Measurements from ENCODE around the gene HS3ST3A1.

The HS3ST3A1 gene

DNA sequence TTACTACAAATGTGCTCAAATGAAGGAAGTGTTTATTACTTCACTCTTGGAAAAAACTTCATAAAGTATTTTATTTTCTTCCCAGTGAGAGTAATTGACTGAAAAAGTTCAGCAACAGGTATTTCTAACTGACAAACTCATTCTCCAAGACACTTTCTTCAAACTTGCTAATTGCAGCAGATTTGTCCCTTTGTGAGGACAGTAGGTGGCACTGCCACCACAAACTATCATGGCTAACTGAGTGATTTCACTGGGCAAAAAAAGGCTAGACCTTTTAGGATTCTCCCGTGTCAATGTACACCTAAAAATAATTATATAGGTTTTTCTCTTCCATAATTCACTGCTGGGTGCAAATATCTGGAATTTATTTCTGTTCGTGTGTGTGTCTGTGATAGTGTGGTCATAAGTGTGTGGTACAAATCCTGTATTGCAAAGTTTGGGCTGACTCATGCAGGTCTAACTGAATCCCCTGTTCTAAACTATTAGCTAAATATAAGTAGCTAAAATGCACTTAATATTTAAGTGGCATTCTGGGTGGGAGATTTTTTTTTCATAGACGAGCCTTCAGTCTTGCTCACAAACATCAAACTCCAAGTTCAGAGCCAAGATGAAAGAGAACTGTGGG lies 3.9 kb downstream of the HS3ST3A1 start:
- DNase-seq: peak in 1 of 2 experiments; percentile 3

DNA sequence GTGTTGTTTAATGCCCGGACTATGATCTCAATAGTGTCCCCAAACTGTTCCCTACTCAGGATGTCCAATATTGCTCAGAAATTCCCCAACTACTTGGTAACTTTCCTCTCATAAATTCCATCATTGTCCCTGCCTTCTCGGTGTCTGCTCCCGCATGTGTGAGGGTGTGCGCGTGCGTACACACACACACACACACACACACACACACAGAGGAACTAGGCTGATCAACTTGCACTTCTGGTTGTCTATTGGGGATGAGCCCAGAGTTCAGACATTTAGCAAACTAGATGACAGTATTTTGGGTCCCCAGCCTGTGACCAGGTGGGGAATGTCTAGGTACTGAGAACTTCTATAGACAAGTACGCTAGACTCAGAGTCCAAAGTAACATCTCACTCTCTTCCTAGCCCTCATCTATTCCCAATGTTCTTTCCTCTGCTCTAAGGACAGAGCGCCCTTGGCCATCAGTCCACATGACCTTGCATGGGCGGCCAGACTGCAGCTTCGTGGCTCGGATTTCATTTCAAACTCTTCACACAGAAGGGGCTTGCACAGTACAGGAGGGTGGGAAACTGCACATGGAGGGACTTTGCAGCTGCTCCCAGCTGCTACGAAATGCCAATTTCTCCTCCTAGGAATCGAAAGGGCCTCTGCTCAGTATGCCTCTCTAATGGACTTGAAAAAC lies 5.3 kb downstream of the HS3ST3A1 start:
- no peak for DNase-seq

DNA sequence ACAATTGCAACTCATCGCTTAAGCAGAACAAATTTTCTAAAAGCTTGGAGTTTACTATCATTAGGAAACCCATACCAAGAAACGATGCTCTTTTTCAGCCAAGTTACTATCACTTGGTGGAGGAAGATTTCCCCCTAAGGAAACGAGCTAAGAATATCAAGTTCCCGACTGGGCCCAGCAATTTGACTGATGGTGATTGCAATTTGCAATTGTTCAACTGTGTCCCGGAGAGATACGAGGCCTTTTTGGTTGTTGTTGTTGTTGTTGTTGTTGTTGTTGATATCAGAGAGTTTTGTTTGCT lies 6.2 kb downstream of the HS3ST3A1 start:
- DNase-seq: no peak

DNA sequence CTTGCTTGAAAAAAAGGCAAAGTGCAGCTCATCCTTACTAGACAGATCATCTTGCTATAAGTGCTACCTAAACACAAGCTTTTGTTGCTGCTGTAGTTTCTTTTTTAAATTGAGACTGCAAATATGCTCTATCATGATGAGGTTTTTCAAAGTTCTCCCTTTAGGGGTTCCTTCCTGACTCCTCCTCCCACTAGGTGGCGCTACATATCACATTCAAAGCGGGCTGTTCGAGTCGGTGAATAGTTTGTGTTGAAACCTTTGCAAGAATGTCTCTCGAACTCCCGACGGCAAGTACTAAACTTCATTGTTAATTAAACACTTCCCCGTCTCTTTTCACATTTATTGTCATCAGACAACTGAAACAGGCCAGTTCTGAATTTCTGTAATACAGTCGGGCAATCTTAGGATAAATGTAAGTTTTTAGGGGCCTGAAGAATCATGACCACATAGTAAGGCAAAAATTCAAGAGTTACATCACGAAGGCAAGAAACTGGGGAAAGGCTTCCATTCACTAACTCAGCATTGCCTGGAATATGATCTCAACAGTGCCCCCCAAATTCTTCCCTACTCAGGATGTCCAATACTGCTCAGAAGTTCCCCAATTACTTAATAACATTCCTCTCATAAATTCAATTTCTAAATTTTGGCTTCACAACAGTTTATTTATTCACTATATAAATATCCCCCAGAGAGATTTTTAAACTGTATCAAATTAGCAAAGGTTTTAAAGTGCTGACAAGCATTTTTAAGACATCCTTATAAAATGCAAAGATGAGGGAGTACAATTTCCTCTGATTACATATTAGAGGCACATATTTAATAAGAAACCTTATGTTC lies 6.7 kb downstream of the HS3ST3A1 start:
- DNase-seq: peak; percentile 4 to 55

DNA sequence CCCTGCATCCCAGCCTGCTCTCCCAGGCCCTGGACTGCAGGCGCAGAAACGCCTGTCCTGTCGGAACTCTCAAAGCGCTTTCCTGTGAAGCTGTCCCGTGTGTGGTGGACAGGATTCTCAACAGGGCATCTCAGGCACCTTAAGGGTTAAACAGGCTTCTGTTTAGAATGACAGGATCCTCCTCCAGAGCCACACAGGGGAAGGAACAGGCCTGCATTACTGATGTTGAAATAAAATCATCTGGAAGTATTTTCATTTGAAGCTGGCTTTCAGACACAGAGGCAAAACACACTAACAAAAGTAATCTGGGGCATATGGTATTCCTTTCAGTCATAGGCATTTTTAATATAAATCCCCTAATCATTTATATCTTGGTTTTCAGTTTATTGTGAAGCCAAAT lies 7.4 kb downstream of the HS3ST3A1 start:
- no peak for DNase-seq

DNA sequence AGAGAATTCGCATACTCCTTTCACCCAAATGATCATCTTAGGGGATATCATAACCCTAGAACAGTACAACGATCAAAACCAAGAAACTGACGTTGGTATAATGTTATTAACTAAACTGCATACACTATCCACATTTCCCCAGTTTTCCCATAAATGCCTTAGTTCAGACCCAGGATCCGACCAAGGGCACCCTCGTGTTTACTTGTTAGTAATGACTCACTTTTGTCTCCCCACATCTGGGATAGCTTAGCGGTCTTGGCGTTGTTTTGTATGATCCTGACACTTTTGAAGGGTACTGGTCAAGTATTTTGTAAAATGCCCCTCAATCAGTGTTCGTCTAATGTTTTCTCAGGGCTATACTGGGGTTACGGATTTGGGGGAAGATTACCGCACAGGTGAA lies 8.0 kb downstream of the HS3ST3A1 start:
- no peak for DNase-seq

DNA sequence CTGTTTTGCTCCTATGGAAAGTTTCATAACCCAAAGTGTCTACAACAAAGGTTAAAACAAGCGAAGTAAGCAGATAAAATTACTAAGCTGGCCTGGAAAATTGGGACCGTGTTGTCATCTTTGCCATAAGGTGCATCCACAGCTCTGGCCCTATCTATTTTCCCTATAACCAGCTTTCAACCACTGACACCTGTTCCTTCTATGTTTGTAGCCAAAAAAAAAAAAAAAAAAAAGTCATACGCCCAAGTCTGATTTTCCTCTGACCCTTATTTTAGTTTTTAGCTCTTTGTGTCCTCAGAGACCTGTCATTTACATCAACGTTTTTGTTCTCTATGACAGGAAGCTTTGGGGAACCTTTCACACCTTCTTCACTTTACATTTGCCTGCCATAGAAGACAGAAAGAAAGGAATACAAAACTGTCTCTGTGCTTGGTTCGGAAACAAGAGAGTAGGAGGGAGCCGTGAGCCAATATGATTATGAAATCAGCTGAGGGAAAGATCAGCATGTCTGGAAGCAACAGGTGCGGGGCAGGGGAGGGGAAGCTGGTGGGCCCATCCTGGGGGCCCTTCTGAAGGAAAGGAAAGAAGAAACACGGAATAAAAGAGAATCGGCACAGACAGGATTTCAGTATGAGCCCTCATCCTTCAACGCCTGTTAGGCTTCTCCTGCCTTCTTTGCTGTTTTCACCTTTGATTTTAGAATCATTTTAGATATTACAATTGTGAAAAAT lies 8.5 kb downstream of the HS3ST3A1 start:
- no peak for DNase-seq

DNA sequence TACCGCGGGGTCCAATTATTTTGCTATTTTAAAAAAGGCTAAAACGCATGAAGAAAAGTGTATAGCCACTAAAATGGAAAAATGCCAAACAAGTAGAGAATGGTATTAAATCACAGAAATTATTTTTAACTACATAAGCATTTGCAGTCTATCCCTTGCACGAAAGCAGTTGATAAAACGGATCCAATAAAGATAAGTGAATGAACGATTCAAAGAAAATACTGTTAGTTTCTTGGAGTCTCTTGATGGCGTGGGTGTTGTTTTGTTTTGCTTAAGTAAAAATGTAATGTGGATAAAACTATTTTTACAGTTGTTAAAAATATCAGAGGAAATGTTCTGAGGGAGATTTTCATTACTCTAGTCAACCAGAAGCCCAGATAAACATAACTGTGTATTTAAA lies 9.3 kb downstream of the HS3ST3A1 start:
- no peak for DNase-seq

DNA sequence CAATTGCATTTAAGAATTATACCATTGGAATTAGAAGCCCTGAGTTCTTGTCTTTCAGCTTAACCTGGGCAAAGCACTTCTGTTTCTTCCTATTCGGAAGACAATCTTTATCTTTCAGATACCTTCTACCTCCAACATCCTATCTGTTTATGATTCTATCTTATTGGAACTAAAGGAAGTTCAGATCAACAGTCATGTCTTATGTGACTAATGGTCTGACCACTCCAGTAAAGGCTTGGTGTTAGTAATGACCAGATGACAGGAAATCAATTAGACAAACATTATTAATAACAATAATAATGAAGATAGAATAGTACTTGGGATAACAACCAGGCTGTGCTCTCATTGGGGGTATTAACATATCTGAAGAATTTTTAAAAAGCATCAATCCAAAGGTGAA lies 11.3 kb downstream of the HS3ST3A1 start:
- no peak for DNase-seq

DNA sequence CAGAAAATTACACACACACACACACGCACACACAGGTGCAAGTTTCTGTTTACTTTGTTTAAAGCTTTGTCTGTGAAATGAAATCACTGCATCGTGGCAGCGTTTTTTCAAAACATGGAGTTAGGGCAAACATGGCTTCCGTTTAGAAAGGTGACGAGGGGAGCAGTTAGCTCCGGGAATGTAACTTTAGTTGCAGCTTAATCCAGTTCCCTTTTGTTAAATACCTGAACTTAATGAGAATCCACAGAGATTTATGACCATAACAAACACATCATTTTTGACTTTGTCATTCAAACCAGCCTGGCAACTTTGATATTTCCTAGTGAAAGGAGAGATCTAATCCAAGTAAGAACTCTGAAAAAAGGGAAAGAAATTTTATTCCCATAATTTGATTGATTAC lies 12.1 kb downstream of the HS3ST3A1 start:
- no peak for DNase-seq

DNA sequence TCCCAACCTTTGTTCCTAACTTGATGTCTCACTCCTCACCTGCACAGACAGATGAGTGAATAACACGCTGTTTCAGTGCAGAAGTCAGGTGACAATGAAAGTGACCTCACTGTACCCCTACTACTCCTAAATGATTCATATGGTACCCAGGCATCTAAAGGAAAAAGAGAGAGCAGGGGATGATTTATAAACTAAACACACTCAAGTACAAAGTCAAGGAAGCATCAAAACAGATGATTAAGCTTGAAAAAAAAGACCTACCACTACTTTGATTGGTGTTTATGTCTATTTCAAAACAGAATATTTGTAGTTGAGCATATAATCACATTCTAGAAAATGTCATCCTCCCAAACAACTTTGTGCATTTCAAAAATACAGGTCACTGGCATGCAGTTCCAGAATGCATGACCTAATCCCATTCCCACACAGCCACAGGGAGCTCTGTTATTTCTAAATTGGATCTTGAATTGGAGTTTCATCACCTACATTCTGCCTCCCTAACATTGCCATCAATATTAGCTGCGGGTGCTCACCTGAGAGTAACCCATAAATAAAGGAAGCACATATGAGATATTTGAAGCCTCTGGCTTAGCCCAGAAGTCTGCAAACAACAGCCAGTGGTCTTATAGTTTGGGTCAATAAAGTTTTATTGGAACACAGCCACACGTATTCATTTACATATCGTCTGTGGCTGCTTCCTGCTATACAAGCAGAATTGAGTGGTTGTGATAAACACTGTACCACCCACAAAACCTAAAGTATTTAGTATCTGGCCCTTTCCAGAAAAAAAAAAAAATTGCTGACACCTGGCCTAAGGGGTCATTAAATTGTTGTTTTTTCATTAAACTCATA lies 14.0 kb downstream of the HS3ST3A1 start:
- no peak for DNase-seq

DNA sequence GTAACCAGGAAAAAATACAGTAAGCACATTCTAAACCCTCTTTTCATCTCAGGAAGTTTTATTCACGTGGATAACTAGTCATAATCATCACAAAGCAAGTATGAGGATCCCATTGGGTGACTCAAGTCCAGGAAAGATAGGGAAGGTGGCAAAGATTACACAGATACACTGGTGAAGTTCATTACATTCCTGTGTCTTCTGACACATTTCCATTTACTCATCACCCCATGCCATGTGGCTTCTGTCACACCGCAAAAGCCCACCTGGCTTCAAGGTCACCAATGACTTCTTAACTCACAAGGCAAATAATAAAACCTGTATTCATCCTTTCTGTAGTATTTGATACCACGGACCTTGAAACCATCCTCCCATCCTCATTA lies 17.0 kb downstream of the HS3ST3A1 start:
- DNase-seq: no peak

DNA sequence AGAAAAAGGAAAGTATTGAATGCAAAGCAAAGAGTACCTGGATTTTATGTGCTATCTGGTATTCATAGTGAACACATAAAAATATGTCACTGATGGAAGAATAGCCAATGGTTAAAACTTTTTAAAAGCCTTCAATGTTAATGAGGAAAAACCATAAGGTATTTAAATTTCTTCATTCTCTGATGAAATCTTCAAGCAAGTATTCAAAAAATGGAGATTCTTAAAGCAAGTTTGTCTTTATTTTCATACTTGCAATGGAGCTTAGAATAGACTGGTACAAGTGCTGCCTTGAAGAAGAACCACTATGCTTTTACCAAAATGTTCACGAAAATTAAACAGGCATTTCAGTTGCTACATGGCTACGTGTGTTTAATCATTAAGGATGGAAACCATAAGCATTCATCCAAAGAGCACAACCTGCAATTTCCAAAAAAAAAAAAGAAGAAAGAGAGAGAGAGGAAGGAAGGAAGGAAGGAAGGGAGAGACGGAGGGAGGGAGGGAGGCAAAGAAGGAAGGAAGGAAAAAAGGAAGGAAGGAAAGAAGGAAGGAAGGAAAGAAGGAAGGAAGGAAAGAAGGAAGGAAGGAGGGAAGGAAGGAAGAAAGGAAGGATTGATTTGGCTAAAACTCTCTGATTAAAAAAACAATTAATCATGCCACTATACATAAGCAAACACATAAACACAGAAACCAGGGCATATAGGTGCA lies 17.6 kb downstream of the HS3ST3A1 start:
- DNase-seq: no peak

DNA sequence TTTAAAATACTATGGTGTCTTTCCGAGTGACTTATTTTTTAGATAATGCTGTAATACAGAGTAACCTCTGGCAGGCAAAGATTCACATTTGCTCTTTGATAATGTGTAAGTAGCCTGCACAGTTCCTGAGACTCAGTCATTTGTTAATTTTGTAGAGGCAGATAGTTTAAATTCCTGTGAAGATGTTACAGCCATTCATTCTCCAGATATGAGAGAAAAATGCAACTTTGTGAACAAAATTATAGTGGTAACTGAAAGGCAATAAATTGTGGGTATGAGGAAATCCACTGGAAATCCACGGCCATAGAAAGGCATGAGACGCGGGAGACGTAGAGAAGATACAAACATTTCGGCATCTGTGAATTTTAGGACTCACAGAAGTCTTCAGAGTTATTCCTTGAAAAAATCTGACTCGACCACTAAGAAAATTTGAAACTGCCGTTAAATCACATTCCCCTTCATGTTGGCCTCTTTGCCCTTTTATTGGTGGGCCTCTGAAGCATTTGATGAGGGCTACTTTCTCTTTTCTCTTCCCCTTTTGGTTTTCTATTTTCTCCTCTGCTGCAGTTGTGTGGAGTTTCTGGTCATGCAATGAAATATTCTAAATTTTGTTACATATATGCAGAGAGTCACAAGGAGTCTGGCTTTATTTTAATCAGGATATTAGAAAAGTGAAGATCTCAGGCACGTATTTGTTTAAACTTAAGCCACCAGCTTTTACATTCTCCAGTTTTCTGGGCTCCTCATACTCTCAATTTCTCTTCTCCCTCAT lies 18.8 kb downstream of the HS3ST3A1 start:
- DNase-seq: no peak

DNA sequence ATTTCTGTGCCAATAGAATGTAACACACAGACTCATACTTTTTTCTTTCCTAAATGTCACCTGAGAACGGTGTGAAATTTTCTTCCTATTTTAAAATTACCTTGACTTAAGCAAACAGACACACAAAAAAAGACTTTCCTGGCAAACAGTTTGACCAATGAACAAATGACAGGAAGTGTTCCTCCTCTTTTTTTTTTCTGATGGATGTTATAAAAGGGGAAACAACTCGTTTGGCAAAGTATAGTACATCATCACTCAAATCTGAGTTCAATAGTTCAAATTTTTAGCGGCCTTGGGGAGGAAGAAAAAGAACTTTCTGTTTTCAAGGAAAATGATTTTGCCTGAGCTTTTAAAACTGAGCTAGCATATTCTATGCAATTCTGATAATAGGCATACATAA lies 19.8 kb downstream of the HS3ST3A1 start:
- no peak for DNase-seq

DNA sequence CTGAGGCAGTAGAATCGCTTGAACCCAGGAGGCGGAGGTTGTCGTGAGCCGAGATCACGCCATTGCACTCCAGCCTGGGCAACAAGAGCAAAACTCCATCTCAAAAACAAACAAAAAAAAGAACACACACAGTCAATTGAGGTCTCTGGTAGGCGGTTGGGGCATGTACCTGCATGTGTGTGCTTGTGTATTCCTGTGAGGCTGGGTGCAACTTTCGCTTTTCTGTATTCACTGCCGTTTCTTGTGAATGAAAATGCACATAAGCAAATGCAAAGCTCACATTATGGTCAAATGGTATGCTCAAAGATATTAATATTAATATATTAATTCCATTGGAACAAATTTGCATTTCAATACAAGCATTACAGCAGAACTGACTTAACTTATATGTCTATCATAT lies 20.9 kb downstream of the HS3ST3A1 start:
- DNase-seq: no peak

DNA sequence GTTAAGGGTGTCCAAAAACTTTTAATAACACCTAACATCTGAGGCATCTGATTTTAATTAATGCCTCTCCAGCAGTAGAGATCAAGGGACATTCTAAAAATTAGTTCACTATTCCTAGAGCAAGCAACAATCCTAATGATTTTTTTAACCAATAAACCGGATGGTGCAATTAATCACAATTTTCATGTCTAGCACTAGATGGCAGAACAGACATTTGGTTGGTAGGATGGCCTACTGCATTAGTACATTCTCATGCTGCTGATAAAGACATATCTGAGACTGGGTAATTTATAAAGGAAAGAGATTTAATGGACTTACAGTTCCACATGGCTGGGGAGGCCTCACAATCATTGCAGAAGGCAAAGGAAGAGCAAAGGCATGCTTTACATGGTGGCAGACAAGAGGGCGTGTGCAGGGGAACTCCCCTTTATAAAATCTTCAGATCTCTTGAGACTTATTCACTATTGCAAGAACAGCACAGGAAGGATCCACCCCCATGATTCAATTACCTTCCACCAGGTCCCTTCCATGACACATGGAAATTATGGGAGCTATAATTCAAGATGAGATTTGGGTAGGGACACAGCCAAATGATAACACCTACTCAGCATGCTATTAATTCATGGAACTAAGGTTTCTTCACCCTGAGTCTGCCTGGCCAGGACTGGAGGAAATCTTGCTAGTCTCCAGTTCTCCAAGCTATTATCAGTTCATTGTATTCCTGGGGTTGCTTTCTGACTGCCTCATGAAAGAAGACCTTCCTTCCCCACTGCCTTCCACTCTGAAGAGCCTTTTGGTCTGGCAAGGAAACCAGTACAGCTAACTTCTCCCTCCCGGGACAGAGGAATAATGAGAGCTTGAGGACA lies 24.8 kb downstream of the HS3ST3A1 start:
- DNase-seq: no peak

DNA sequence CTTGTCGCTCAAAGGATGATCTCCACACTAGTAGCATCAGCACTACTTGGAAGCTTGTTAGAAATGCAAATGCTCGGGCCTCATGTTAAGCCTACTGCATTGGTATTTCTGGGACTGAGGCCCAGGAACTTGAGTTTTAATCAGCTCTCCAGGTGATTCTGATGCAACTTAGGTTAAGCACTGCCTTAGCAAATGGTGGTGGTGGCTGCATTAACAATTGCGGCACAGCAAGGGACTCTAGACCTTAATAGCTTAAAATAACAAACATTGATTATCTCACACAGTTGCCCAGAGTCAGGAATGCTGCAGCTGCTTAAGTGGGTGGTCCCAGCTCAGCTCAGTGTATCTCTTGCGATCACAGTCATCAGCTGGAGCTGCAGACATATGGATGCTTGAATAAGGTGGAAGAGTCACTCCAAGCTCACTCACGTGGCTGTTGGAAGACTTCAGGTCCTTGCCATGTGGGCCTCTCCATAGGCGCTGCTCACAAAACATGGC lies 25.8 kb downstream of the HS3ST3A1 start:
- DNase-seq: no peak

DNA sequence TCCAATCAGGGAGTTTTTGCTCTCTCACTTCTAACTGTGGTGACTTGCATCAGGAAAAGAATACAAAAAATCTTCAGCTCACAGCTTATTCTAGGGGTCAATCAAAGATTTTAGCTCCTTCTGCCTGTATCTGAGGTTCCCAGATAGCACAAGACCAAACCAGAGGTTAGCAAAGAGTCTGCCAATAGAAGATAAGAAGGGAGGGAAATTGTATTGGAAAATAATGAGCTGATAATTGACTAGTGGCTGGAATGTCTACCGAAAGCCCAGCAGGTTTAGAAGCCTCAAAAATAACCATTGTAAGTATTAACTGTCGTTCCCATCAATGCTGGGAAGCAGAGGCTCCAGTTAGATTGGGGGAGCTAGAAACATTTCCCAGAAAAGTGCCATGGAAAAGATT lies 26.3 kb downstream of the HS3ST3A1 start:
- no peak for DNase-seq

DNA sequence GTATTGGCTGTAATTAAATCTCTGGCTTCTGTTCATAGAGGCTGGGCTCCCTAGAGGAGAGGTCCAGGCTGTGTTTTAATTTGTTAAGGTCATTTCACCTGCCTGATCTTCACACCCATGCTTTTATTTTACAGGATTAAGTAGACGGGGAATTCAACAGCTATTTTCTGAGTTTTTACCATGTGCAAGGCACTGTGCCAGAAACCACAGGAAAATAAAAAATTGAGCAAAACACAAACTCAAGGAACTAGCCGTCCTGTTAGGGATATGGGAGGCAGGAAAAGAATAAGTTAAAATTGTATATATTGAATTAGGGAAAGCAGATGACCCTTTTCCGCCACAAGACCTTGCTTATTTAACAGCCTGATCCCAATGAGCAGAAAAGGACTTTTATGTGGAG lies 29.1 kb downstream of the HS3ST3A1 start:
- DNase-seq: no peak

Data from NCI-H446 (cell line).